ENCODE measurements around the gene CD81. TPM values are rescaled to one million over a fixed set of nuclear protein-coding genes. Genes with fewer than 3 reads are reported as not detected.
"Not testable (repeated sequence)": the region's sequence is repeated elsewhere in the genome, so short reads cannot be mapped to it uniquely, and the experiment has no call there.

CD81 gene
- total RNA-seq, 4 donors from 2014 or later = 156 to 406 (median 255) TPM

GRCh38 chr11:2351701-2352100 is 25.4 kb upstream of the CD81 start:
- H3K4me1 ChIP-seq = no peaks in the 10 kb centered on the region
- H3K36me3 ChIP-seq = no peaks in the 10 kb centered on the region
- H3K27me3 ChIP-seq = no peaks in the 10 kb centered on the region
- 61% methylated on average over 2 of the region's 3 CpGs; no CpG with 5 or more reads in 1 of the 2 donors for WGBS, 2 donors (ENCODE audit: low coverage in 1 of 2)
- in situ Hi-C loops (cut with MboI; ENCODE audit: low pct_ligation_motif_present in 1 of 4, low pct_unique_long_range_greater_than_20kb in 1 of 4, low sequenced_read_pairs in 3 of 4) = no loop called here
- TF ChIP-seq POLR2AphosphoS5 (IDR thresholded peaks at IDR 0.05) = no peak
- no peak for TF ChIP-seq EP300 (IDR thresholded peaks at IDR 0.05; ENCODE audit: low read depth)
- intact Hi-C loops (cut with DNase I; ENCODE audit: low total_unique reads) = no loop called here
- no peak for DNase-seq
- no peaks in the 10 kb centered on the region for H3K9me3 ChIP-seq
- no peak overlapping the region for H3K27ac ChIP-seq
- H3K4me3 ChIP-seq = no peak overlapping the region

DNA sequence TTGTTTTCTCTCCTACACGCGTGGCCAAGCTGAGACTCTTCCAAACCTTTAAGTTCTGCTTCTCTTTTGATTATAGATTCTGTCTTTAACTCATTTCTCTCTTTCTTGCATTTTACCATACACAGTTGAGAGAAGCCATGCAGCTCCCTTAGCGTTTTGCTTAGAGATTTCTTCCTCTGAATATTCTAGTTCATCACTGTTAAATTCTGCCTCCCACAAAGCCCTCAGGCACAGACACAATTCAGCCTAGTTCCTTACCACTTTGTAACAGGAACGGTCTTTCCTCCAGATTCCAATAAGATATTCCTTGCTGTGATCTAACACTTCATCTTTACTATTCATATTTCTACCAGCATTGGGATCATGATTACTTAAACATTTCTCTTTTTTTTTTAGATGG is 24.7 kb upstream of the CD81 start:
- no peak overlapping the region for H3K4me3 ChIP-seq
- TF ChIP-seq POLR2A (IDR thresholded peaks at IDR 0.05) (no peak), POLR2AphosphoS5 (IDR thresholded peaks at IDR 0.05) (no peak), EP300 (IDR thresholded peaks at IDR 0.05; ENCODE audit: low read depth) (no peak)
- TF ChIP-seq, protein P1, sequence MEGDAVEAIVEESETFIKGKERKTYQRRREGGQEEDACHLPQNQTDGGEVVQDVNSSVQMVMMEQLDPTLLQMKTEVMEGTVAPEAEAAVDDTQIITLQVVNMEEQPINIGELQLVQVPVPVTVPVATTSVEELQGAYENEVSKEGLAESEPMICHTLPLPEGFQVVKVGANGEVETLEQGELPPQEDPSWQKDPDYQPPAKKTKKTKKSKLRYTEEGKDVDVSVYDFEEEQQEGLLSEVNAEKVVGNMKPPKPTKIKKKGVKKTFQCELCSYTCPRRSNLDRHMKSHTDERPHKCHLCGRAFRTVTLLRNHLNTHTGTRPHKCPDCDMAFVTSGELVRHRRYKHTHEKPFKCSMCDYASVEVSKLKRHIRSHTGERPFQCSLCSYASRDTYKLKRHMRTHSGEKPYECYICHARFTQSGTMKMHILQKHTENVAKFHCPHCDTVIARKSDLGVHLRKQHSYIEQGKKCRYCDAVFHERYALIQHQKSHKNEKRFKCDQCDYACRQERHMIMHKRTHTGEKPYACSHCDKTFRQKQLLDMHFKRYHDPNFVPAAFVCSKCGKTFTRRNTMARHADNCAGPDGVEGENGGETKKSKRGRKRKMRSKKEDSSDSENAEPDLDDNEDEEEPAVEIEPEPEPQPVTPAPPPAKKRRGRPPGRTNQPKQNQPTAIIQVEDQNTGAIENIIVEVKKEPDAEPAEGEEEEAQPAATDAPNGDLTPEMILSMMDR (IDR thresholded peaks at IDR 0.05) = no peak
- in situ Hi-C loops (cut with MboI; ENCODE audit: low pct_ligation_motif_present in 1 of 4, low pct_unique_long_range_greater_than_20kb in 1 of 4, low sequenced_read_pairs in 3 of 4) = no loop called here
- H3K27ac ChIP-seq = no peak overlapping the region
- DNase-seq = no peak
- H3K4me1 ChIP-seq = no peaks in the 10 kb centered on the region
- intact Hi-C loops (cut with DNase I; ENCODE audit: low total_unique reads) = no loop called here
- H3K36me3 ChIP-seq = no peaks in the 10 kb centered on the region
- 56 to 69% methylated on average over 2 to 4 of the region's 4 CpGs for WGBS, 2 donors (ENCODE audit: low coverage in 1 of 2)
- no peaks in the 10 kb centered on the region for H3K27me3 ChIP-seq
- no peaks in the 10 kb centered on the region for H3K9me3 ChIP-seq

GRCh38 chr11:2355000-2355644 is 22.0 kb upstream of the CD81 start:
- Histone ChIP-seq H3K4me3 (no peak overlapping the region), H3K27me3 (no peaks in the 10 kb centered on the region), H3K36me3 (no peaks in the 10 kb centered on the region), H3K4me1 (no peaks in the 10 kb centered on the region), H3K27ac (no peak overlapping the region), H3K9me3 (no peaks in the 10 kb centered on the region)
- in situ Hi-C loops (cut with MboI; ENCODE audit: low pct_ligation_motif_present in 1 of 4, low pct_unique_long_range_greater_than_20kb in 1 of 4, low sequenced_read_pairs in 3 of 4) = no loop called here
- TF ChIP-seq POLR2A (IDR thresholded peaks at IDR 0.05) (no peak), EP300 (IDR thresholded peaks at IDR 0.05; ENCODE audit: low read depth) (no peak), POLR2AphosphoS5 (IDR thresholded peaks at IDR 0.05) (no peak)
- TF ChIP-seq, protein P1 (IDR thresholded peaks at IDR 0.05) = no peak
- WGBS, 2 donors (ENCODE audit: low coverage in 1 of 2) = 72 to 92% methylated on average over 2 to 7 of the region's 7 CpGs
- intact Hi-C loops (cut with DNase I; ENCODE audit: low total_unique reads) = no loop called here
- DNase-seq = no peak

DNA sequence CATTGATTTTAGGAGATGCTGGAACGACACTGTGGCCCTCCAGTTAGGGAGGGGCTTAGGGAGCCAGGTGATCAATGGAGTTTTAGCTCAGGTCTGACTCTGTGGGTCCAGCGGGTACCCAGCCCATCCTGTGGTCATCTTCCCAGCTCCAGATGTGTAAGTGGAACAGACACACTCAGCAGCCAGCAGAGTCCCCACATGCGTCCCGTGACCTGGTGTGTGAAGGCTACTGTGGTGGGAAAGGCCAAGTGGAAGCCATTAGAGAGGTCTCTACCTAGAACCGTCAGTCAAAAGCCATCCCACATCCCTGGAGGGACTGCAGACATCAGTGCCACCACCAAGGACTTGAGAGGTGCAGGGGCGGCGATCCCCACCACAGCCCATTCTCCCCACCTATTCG is 19.9 kb upstream of the CD81 start:
- H3K36me3 ChIP-seq = no peaks in the 10 kb centered on the region
- no peak for DNase-seq
- H3K9me3 ChIP-seq = no peaks in the 10 kb centered on the region
- H3K4me3 ChIP-seq = no peak overlapping the region
- WGBS, 2 donors (ENCODE audit: low coverage in 1 of 2) = 60% methylated on average over 8 of the region's 8 CpGs; no CpG with 5 or more reads in 1 of the 2 donors
- H3K4me1 ChIP-seq = no peaks in the 10 kb centered on the region
- TF ChIP-seq EP300 (IDR thresholded peaks at IDR 0.05; ENCODE audit: low read depth) (no peak), POLR2AphosphoS5 (IDR thresholded peaks at IDR 0.05) (no peak), POLR2A (IDR thresholded peaks at IDR 0.05) (no peak)
- TF ChIP-seq, protein P1 (IDR thresholded peaks at IDR 0.05) = no peak
- in situ Hi-C loops (cut with MboI; ENCODE audit: low pct_ligation_motif_present in 1 of 4, low pct_unique_long_range_greater_than_20kb in 1 of 4, low sequenced_read_pairs in 3 of 4) (no loop called here), intact Hi-C loops (cut with DNase I; ENCODE audit: low total_unique reads) (no loop called here)
- H3K27ac ChIP-seq = no peak overlapping the region
- H3K27me3 ChIP-seq = no peaks in the 10 kb centered on the region

DNA sequence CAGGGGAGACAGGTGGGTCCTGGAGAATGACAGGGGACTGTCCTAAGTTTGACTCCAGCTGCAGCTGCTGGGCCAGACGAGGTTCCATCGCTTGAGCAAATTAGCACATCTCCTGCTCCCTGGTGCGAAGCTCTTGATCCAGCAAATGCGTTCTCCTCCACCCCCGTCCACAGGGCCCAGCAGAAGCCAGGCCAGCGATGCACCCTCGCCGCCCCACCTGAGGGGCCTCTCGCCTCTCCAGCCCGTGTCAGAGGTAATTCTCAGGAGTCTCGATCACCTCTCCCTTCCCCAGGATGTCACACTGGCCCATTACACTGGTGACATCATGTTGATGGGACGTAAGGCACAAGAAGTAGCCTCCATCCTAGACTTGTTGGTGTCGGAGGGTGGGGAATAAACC is 19.5 kb upstream of the CD81 start:
- H3K27ac ChIP-seq; H3K9me3 ChIP-seq; H3K4me3 ChIP-seq; H3K27me3 ChIP-seq; in situ Hi-C loops (cut with MboI; ENCODE audit: low pct_ligation_motif_present in 1 of 4, low pct_unique_long_range_greater_than_20kb in 1 of 4, low sequenced_read_pairs in 3 of 4); intact Hi-C loops (cut with DNase I; ENCODE audit: low total_unique reads); H3K4me1 ChIP-seq; DNase-seq; H3K36me3 ChIP-seq: not testable (repeated sequence)
- WGBS, 2 donors (ENCODE audit: low coverage in 1 of 2) = 94% methylated on average over 13 of the region's 13 CpGs; no CpG with 5 or more reads in 1 of the 2 donors

Measured in transverse colon (tissue), 4 donors.